HUES48 (cell line): ENCODE data around the gene GRIK1.

ENCODE experiments used
- H3K27ac ChIP-seq: one replicate; pipeline ENCODE4 v1.7.0; 2013; ENCODE audit warnings: low read depth, low read length, inconsistent platforms
- H3K27me3 ChIP-seq: 2 replicates; pipeline ENCODE4 v1.6.1; 2013; ENCODE audit warnings: mild to moderate bottlenecking, low read length; ENCODE audit not compliant: control insufficient read depth, insufficient read depth
- H3K36me3 ChIP-seq: 2 replicates; pipeline ENCODE4 v1.6.1; 2013; ENCODE audit warnings: low read length; ENCODE audit not compliant: control insufficient read depth, insufficient read depth
- H3K4me1 ChIP-seq: 2 replicates; pipeline ENCODE4 v1.6.1; 2013; ENCODE audit warnings: mild to moderate bottlenecking, low read length; ENCODE audit not compliant: control insufficient read depth, insufficient read depth
- H3K4me3 ChIP-seq: 2 replicates; pipeline ENCODE4 v1.5.1; 2013; ENCODE audit warnings: mild to moderate bottlenecking, low read depth, low read length
- H3K9ac ChIP-seq: 2 replicates; pipeline ENCODE4 v1.6.1; 2013; ENCODE audit warnings: mild to moderate bottlenecking, low read depth, low read length, moderate library complexity
- H3K9me3 ChIP-seq: 2 replicates; pipeline ENCODE4 v1.6.1; 2013; ENCODE audit warnings: low read length; ENCODE audit not compliant: control insufficient read depth, insufficient read depth

The GRIK1 gene

DNA sequence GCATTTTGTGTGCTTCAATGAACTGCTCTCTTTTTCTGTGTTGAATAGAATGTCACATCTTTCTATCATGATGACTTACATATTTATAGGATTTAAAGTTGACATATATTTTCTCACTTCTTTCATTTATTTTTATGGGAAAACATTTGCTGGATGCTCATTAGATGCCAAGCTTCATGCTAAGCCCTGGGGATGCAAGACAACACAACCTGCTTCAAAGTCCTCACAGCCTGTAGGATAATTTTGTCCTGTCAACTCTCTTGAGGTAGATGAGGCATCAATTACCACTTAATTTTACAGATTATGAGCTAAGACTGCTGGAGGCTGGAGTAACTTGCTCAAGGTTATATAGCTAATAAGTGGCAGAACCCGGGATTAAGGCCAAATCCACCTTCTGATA is 264.3 kb downstream of the GRIK1 start:
- H3K36me3 ChIP-seq = no peaks in the 10 kb centered on the region
- no peaks in the 10 kb centered on the region for H3K27me3 ChIP-seq
- no peak overlapping the region for H3K9ac ChIP-seq
- no peak overlapping the region for H3K4me3 ChIP-seq
- H3K27ac ChIP-seq = no peak overlapping the region
- no peaks in the 10 kb centered on the region for H3K9me3 ChIP-seq
- peaks cover 22% of the 10 kb centered on the region for H3K4me1 ChIP-seq

DNA sequence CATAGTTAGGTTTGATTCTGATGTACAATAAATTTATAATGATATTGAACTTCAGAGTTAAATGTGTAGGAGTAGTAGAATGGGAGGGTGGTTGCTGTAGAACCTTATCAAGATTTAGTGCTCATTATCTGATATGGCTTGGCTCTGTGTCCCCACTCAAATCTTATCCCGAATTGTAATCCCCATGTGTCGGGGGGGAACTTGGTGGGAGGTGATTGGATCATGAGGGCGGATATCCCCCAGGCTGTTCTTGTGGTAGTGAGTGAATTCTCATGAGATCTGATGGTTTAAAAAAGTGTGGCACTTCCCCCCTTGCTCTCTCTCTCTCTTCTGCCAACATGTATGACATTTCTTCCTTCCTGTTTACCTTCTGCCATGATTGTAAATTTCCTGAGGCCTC is 265.5 kb downstream of the GRIK1 start:
- Histone ChIP-seq H3K27ac (no peak overlapping the region), H3K9ac (no peak overlapping the region), H3K27me3 (no peaks in the 10 kb centered on the region), H3K9me3 (no peaks in the 10 kb centered on the region), H3K4me1 (peaks cover 22% of the 10 kb centered on the region), H3K4me3 (no peak overlapping the region), H3K36me3 (no peaks in the 10 kb centered on the region)

DNA sequence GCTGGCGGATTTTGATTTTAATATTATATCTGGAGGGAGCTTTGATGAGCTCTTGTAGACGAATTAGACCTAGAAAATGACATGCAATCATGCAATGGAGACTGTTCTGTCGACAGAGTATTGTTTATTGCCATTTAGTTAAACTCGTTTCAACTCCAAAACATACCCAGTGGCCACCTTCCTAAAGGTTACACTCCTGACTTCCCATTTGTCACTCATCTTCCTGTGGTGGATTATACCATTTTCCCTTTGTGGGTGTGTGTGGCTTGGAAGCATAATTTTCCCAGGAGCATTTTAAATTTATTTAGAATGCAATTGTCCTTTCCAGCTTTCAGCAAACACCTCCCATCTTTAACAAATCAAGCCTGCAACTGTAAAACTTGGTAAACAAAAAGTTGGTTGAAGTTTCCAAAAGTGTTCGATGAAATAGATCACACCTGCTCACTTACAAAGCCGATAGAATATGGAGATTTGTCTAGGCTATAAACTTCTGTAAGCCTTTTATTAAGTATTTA is 266.6 kb downstream of the GRIK1 start:
- H3K9me3 ChIP-seq = no peaks in the 10 kb centered on the region
- peaks cover 22% of the 10 kb centered on the region for H3K4me1 ChIP-seq
- no peaks in the 10 kb centered on the region for H3K27me3 ChIP-seq
- no peak overlapping the region for H3K27ac ChIP-seq
- H3K9ac ChIP-seq = no peak overlapping the region
- no peak overlapping the region for H3K4me3 ChIP-seq
- no peaks in the 10 kb centered on the region for H3K36me3 ChIP-seq

DNA sequence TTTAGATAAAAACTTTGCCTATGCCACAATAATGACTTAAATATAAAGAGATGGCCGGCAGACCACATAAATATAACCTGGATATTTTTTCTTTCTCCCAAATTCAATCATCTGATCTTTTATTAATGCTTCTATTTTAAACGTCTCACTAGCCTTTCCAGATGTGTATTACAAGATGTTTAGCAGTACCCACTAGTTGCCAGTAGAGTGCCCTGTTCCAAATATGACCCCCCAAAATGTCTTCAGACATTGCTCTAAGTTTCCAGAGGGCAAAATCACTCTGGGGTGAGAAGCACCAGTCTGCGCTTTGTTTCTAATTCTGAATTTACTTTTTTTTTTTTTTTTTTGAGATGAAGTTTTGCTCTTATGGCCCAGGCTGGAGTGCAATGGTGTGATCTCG is 268.1 kb downstream of the GRIK1 start:
- Histone ChIP-seq H3K9ac (no peak overlapping the region), H3K27me3 (no peaks in the 10 kb centered on the region), H3K27ac (no peak overlapping the region), H3K9me3 (no peaks in the 10 kb centered on the region), H3K4me3 (no peak overlapping the region), H3K4me1 (peaks cover 18% of the 10 kb centered on the region), H3K36me3 (no peaks in the 10 kb centered on the region)

DNA sequence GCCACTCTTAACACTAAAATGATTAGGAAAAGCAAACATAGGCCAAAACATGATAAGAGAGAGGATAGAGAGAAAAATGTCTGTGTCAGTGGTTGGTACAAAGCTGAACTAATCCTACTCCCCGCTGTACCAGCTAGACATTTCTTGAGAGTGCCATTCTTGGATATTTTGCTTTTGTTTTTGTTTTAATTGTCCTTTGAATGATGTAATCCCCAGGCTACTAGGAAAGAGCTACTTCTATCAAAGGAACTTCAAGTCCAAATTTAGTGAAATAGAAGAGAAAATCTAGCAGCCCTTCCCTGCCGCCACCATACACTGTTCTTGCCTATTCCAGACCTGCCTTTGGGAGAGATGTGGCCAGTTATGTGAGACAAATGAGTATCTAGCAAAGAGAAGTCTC is 269.6 kb downstream of the GRIK1 start:
- H3K9ac ChIP-seq = no peak overlapping the region
- H3K4me3 ChIP-seq = no peak overlapping the region
- H3K36me3 ChIP-seq = no peaks in the 10 kb centered on the region
- no peaks in the 10 kb centered on the region for H3K27me3 ChIP-seq
- no peaks in the 10 kb centered on the region for H3K9me3 ChIP-seq
- H3K4me1 ChIP-seq = peaks cover 3% of the 10 kb centered on the region
- no peak overlapping the region for H3K27ac ChIP-seq

DNA sequence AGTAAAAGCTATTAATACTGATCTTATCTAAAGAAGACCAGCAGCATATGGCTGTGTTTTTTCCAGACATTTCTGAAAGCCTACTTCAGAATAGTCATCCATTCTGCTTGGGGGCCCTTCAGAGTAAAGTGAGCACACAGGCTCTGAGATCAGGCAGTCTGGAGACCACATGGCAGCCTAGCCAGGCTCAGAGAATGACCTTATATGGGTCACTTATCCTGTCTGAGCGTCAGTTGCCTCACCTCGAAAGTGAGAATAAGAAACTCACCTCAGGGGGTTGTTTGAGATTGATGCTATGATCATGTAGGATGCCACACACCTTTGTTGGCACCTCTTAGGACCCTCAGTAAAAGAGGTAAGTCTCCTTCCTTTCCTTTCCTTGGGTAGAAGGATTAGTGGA is 270.4 kb downstream of the GRIK1 start:
- no peaks in the 10 kb centered on the region for H3K4me1 ChIP-seq
- H3K27me3 ChIP-seq = no peaks in the 10 kb centered on the region
- no peak overlapping the region for H3K4me3 ChIP-seq

DNA sequence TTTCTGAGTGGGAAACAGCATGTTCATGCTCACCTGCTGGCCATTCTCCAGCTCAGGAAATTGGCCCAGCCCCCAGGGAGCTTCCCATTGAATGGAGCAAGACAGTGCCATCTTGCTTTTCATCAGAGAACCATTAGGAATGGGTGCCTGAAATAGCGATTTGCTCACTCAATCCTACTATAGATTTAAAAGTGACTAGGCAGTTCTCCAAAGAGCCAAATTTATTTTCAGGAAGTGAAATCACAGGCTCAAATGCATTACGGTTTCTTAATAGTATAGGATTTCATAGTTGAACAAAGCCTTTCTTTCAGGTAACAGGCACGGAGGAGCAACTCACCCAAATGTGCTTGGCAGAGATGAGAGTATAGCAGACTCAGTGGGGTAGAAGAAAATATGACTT is 272.1 kb downstream of the GRIK1 start:
- H3K27ac ChIP-seq = no peak overlapping the region
- H3K27me3 ChIP-seq = no peaks in the 10 kb centered on the region
- no peaks in the 10 kb centered on the region for H3K36me3 ChIP-seq
- H3K9me3 ChIP-seq = no peaks in the 10 kb centered on the region
- no peak overlapping the region for H3K9ac ChIP-seq
- H3K4me1 ChIP-seq = 0 out of 2 replicates have a peak, but pooled peaks cover 6% of the 10 kb centered on the region
- H3K4me3 ChIP-seq = no peak overlapping the region

More for the DNA sequence above, 270.4 kb downstream of the GRIK1 start:
- Histone ChIP-seq H3K27ac (no peak overlapping the region), H3K9me3 (no peaks in the 10 kb centered on the region), H3K36me3 (no peaks in the 10 kb centered on the region), H3K9ac (no peak overlapping the region)

DNA sequence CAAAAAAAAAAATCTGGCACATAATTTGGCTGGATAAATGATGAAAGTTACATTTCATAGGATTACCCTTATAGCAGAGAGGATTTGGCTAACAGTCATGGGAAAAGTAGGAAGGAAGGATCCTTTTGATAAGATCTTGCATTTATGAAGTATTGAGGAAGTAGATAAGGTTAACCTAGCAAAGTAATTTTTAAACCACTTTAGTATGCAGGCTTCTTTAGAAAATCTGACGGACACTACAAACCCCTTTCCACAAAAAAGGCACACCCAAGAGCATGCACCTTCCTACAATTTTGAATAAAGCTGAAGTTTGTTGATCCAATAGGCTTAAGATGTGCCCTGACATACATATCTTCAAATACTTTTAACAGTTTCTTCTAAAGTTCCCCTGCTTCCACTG is 275.2 kb downstream of the GRIK1 start:
- Histone ChIP-seq H3K27ac (no peak overlapping the region), H3K36me3 (no peaks in the 10 kb centered on the region), H3K4me3 (no peak overlapping the region), H3K27me3 (no peaks in the 10 kb centered on the region), H3K9ac (no peak overlapping the region), H3K4me1 (0 out of 2 replicates have a peak, but pooled peaks cover 6% of the 10 kb centered on the region), H3K9me3 (no peaks in the 10 kb centered on the region)

DNA sequence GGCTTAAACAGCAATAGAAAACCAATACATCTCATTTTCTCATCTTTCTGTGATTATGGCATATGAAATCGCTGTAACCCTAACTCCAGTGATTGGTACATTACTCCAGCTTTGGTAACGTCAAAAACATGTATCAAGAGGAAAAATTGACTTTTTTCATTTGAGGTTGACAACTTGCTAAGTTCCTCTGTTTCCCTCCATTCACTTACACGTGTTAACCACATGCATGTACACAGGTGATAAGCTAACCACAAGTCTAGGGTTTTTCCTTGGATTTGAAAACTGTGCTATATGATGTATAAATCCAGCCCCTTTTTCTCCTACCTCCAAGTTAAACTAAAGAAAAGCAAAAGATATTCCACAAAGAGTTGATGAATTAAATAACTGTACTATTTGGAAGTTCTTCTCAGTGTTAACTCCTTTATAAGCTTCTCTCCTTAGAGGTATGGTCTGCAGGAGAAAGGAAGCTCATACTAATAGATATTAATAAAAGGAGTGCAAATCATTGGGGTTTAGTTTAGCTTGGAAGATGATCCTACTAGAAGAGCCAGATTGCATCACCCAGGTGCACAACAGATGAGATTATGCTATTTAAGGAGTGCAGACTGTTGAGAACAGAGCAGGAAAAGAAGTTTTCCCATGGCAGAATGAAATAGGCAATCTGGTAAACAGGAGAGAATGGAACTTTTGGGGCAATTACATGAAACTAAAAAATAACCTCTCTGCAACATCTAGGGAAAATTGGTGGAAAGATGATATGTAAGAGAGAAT is 277.9 kb downstream of the GRIK1 start:
- no peaks in the 10 kb centered on the region for H3K27me3 ChIP-seq
- H3K36me3 ChIP-seq = no peaks in the 10 kb centered on the region
- H3K9me3 ChIP-seq = no peaks in the 10 kb centered on the region
- H3K4me1 ChIP-seq = 0 out of 2 replicates have a peak, but pooled peaks cover 6% of the 10 kb centered on the region
- H3K4me3 ChIP-seq = no peak overlapping the region
- no peak overlapping the region for H3K27ac ChIP-seq
- no peak overlapping the region for H3K9ac ChIP-seq

DNA sequence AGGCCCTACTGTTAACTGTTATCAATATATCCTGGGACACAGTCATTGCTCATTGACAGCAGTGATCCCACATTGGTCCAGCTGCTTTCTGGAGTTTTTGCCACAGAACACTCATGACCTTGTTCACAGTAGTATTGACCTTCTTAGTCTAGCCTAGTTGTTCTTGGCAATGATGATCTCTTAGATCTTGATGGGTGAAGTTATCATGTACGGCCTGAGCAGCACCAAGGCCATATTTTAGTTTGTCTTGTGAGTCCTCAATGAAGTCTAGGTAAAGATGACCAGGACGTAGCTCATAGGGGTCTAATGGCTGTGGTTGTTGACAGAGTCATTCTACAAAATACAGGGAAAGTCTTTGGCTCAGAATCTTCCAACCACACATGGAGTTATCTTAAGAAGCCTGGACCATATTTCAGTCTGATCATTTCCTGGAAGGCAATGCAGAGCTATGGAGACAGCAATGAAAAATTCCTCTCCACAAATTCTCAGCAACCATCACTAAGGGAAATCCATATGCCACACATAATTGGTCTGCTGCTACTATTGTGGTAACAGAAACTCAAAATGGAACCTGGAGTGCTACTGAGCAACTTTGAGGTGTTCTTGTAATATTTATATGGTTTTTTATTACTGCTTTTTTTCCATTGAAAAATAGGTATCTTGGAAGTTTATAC is 279.6 kb downstream of the GRIK1 start:
- Histone ChIP-seq H3K4me3 (no peak overlapping the region), H3K36me3 (no peaks in the 10 kb centered on the region), H3K27me3 (no peaks in the 10 kb centered on the region), H3K4me1 (0 out of 2 replicates have a peak, but pooled peaks cover 6% of the 10 kb centered on the region), H3K27ac (no peak overlapping the region), H3K9me3 (no peaks in the 10 kb centered on the region), H3K9ac (no peak overlapping the region)

DNA sequence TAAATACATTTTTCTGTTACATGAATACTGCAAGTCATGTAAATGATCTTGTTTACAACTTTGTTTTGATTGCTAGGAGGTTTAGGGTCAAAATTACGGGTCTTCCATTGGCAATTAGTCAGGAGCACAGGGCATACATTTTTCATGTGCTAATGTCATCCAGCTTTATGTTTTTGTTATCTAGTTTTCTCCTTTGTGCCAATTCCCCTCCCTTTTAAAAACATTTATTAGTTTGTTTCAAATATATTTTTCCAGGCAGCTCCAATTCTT is 280.9 kb downstream of the GRIK1 start:
- Histone ChIP-seq H3K4me1 (0 out of 2 replicates have a peak, but pooled peaks cover 3% of the 10 kb centered on the region), H3K9ac (no peak overlapping the region), H3K9me3 (no peaks in the 10 kb centered on the region), H3K27me3 (no peaks in the 10 kb centered on the region), H3K4me3 (no peak overlapping the region), H3K27ac (no peak overlapping the region), H3K36me3 (no peaks in the 10 kb centered on the region)
